ENCODE data around the gene IL12B. TPM values are rescaled to one million over a fixed set of nuclear protein-coding genes. Genes with fewer than 3 reads are reported as not detected.

The IL12B gene
- polyA plus RNA-seq, 1 donor (not counting 4 experiments of a cell fraction or from before 2014, with no cell fraction given) = not detected

DNA sequence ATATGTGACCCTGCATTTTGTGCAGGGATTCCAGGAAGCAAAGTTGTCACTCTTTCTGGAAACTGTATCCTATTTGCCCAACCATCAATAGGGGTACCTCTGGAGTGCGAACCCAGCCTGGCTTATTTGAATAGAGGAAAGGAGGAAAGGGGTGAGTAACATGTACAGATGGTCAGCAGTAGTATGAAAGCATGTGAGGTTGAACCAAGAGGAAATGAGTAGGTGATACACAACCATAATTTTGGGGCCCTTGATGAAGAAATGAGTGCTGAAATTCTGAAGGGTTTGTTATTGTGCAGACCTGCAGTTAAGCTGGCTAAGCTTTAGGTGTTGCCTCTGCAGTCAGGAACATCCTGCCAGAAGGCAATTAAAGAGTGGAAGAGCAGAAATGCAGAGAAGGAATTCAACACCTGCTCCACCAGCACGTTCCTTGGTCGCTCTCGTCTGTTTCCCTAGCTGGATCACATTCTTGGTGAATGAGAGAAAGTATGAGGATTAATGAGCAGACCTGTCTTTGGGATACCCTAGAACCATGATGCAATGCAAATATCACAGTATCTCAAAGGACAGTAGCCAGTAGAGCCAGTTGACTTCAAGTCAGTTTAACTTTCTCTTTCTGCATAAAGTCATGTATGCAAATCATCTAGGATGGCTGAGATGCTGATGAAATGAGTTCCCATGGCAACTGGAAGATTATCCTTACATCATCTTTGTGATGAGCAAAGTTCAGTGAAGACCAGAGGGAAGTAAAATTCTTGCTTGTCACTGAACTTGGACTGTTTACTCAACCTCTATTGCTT, 13.2 kb upstream of the IL12B start:
- Histone ChIP-seq H3K9ac (ENCODE audit: control insufficient read depth, extremely low read depth, insufficient read depth, low read length) (no peak overlapping the region), H3K36me3 (ENCODE audit: control insufficient read depth in 2 of 2, extremely low read depth in 1 of 2, insufficient read depth in 2 of 2, low read length in 2 of 2) (no peaks in the 10 kb centered on the region), H3K9me1 (ENCODE audit: control insufficient read depth, extremely low read depth, insufficient read depth, low read length) (no peaks in the 10 kb centered on the region), H3K4me2 (ENCODE audit: control insufficient read depth, extremely low read depth, insufficient read depth, low read depth, low read length) (no peak overlapping the region), H3K4me3 (ENCODE audit: control insufficient read depth in 2 of 3, extremely low read depth in 1 of 3, insufficient read depth in 2 of 3, low read depth in 1 of 3, low read length in 3 of 3) (no peak overlapping the region), H3K9me3 (ENCODE audit: control insufficient read depth, low read depth, low read length) (peaks cover 3% of the 10 kb centered on the region), H2AFZ (ENCODE audit: control insufficient read depth, low read length) (no peak overlapping the region), H3K79me2 (ENCODE audit: control insufficient read depth, insufficient read depth, low read length) (no peaks in the 10 kb centered on the region), H4K20me1 (ENCODE audit: control insufficient read depth, extremely low read depth, insufficient read depth, low read length) (no peaks in the 10 kb centered on the region), H3K27ac (ENCODE audit: control insufficient read depth, insufficient read depth, low read length) (no peak overlapping the region), H3K4me1 (ENCODE audit: control insufficient read depth, extremely low read depth, insufficient read depth, low read length) (peaks cover 32% of the 10 kb centered on the region), H3K27me3 (ENCODE audit: control insufficient read depth, extremely low read depth, insufficient read depth, low read length) (no peaks in the 10 kb centered on the region)
- dilution Hi-C loops (cut with MboI; ENCODE audit: extremely low pct_ligation_motif_present, low sequenced_read_pairs) = no loop called here
- DNase-seq (ENCODE audit: low read depth, low spot score) (no peak), FAIRE-seq (peak; percentile 89)
- TF ChIP-seq, protein P1, sequence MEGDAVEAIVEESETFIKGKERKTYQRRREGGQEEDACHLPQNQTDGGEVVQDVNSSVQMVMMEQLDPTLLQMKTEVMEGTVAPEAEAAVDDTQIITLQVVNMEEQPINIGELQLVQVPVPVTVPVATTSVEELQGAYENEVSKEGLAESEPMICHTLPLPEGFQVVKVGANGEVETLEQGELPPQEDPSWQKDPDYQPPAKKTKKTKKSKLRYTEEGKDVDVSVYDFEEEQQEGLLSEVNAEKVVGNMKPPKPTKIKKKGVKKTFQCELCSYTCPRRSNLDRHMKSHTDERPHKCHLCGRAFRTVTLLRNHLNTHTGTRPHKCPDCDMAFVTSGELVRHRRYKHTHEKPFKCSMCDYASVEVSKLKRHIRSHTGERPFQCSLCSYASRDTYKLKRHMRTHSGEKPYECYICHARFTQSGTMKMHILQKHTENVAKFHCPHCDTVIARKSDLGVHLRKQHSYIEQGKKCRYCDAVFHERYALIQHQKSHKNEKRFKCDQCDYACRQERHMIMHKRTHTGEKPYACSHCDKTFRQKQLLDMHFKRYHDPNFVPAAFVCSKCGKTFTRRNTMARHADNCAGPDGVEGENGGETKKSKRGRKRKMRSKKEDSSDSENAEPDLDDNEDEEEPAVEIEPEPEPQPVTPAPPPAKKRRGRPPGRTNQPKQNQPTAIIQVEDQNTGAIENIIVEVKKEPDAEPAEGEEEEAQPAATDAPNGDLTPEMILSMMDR (optimal IDR thresholded peaks at IDR 0.05 in 1 of 3, IDR thresholded peaks at IDR 0.05 in 1 of 3, conservative IDR thresholded peaks at IDR 0.05 in 1 of 3; ENCODE audit: extremely low read depth in 1 of 3, insufficient read depth in 2 of 3, low read length in 3 of 3) = no peak
- TF ChIP-seq EZH2 (IDR thresholded peaks at IDR 0.05; ENCODE audit: low read length) = no peak

DNA sequence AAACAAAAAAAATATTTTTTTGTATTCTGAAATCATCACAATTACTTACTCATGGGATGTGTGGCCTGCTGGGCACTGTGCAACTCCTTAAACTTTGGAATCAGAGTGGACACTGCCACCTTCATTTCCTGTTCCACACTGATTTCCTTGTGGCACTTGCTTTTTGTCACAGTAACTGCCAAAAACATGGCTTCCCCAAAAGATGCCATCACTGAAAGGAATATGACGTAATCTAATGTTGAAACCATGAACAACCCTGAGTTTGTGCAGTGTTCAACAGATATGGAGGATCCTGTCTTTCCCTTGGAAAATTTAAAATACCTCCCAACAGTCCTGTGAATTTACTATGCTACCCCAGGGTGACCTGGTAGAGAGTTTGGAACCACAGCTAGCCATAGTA, 12.6 kb upstream of the IL12B start:
- H3K4me3 ChIP-seq (ENCODE audit: control insufficient read depth in 2 of 3, extremely low read depth in 1 of 3, insufficient read depth in 2 of 3, low read depth in 1 of 3, low read length in 3 of 3) = no peak overlapping the region
- no peak for TF ChIP-seq EZH2 (IDR thresholded peaks at IDR 0.05; ENCODE audit: low read length)
- TF ChIP-seq, protein P1 (optimal IDR thresholded peaks at IDR 0.05 in 1 of 3, IDR thresholded peaks at IDR 0.05 in 1 of 3, conservative IDR thresholded peaks at IDR 0.05 in 1 of 3; ENCODE audit: extremely low read depth in 1 of 3, insufficient read depth in 2 of 3, low read length in 3 of 3) = no peak
- FAIRE-seq = peak; percentile 52

More for the DNA sequence above, 12.6 kb upstream of the IL12B start:
- no peak for DNase-seq (ENCODE audit: low read depth, low spot score)
- Histone ChIP-seq H2AFZ (ENCODE audit: control insufficient read depth, low read length) (no peak overlapping the region), H3K9me1 (ENCODE audit: control insufficient read depth, extremely low read depth, insufficient read depth, low read length) (no peaks in the 10 kb centered on the region), H3K9ac (ENCODE audit: control insufficient read depth, extremely low read depth, insufficient read depth, low read length) (no peak overlapping the region), H3K9me3 (ENCODE audit: control insufficient read depth, low read depth, low read length) (peaks cover 3% of the 10 kb centered on the region), H3K4me1 (ENCODE audit: control insufficient read depth, extremely low read depth, insufficient read depth, low read length) (peaks cover 38% of the 10 kb centered on the region), H3K79me2 (ENCODE audit: control insufficient read depth, insufficient read depth, low read length) (no peaks in the 10 kb centered on the region), H3K36me3 (ENCODE audit: control insufficient read depth in 2 of 2, extremely low read depth in 1 of 2, insufficient read depth in 2 of 2, low read length in 2 of 2) (no peaks in the 10 kb centered on the region), H4K20me1 (ENCODE audit: control insufficient read depth, extremely low read depth, insufficient read depth, low read length) (no peaks in the 10 kb centered on the region), H3K4me2 (ENCODE audit: control insufficient read depth, extremely low read depth, insufficient read depth, low read depth, low read length) (no peak overlapping the region), H3K27me3 (ENCODE audit: control insufficient read depth, extremely low read depth, insufficient read depth, low read length) (no peaks in the 10 kb centered on the region), H3K27ac (ENCODE audit: control insufficient read depth, insufficient read depth, low read length) (no peak overlapping the region)
- dilution Hi-C loops (cut with MboI; ENCODE audit: extremely low pct_ligation_motif_present, low sequenced_read_pairs) = no loop called here
